Parathyroid adenoma (tissue), 2 donors: ENCODE data around the gene EGFLAM.
A peak's percentile ranks its signal among the peaks of the same experiment; 100 is the strongest.

Source experiments
- H2AFZ ChIP-seq: fragments of 300-600 bp; sonication (generic); one replicate; pipeline ENCODE4 v1.7.0; 2017; ENCODE audit warnings: antibody characterized with exemption, mild to moderate bottlenecking
- H3K27ac ChIP-seq: fragments of 300-600 bp; sonication (generic); one replicate; pipeline ENCODE4 v1.7.0; 2017
- H3K27me3 ChIP-seq: fragments of 300-600 bp; sonication (generic); one replicate; pipeline ENCODE4 v1.7.0; 2017; ENCODE audit warnings: low read length; ENCODE audit not compliant: control insufficient read depth, insufficient read depth
- H3K36me3 ChIP-seq: fragments of 300-600 bp; sonication (generic); one replicate; pipeline ENCODE4 v1.7.0; 2017; ENCODE audit warnings: low read length; ENCODE audit not compliant: control insufficient read depth, insufficient read depth
- H3K4me1 ChIP-seq: fragments of 300-600 bp; sonication (generic); one replicate; pipeline ENCODE4 v1.7.0; 2017; ENCODE audit warnings: control low read depth
- H3K4me2 ChIP-seq: fragments of 300-600 bp; sonication (generic); one replicate; pipeline ENCODE4 v1.7.0; 2017; ENCODE audit warnings: low read length
- H3K4me3 ChIP-seq: fragments of 300-600 bp; sonication (generic); one replicate; pipeline ENCODE4 v1.7.0; 2017; ENCODE audit warnings: low read depth, low read length
- H3K79me2 ChIP-seq: fragments of 300-600 bp; sonication (generic); one replicate; pipeline ENCODE4 v1.7.0; 2017; ENCODE audit warnings: control low read depth
- H3K9ac ChIP-seq: fragments of 300-600 bp; sonication (generic); one replicate; pipeline ENCODE4 v1.7.0; 2017; ENCODE audit warnings: mild to moderate bottlenecking
- H3K9me3 ChIP-seq: fragments of 300-600 bp; sonication (generic); one replicate; pipeline ENCODE4 v1.7.0; 2017; ENCODE audit warnings: low read length; ENCODE audit not compliant: control insufficient read depth
- TF ChIP-seq, protein P1 (sequence below): fragments of 300-600 bp; sonication (generic); IDR thresholded peaks from one replicate; pipeline ENCODE4 v1.7.0; 2017; ENCODE audit warnings: antibody characterized with exemption, mild to moderate bottlenecking
- donor health status: primary hyperparathyroidism.

The EGFLAM gene

DNA sequence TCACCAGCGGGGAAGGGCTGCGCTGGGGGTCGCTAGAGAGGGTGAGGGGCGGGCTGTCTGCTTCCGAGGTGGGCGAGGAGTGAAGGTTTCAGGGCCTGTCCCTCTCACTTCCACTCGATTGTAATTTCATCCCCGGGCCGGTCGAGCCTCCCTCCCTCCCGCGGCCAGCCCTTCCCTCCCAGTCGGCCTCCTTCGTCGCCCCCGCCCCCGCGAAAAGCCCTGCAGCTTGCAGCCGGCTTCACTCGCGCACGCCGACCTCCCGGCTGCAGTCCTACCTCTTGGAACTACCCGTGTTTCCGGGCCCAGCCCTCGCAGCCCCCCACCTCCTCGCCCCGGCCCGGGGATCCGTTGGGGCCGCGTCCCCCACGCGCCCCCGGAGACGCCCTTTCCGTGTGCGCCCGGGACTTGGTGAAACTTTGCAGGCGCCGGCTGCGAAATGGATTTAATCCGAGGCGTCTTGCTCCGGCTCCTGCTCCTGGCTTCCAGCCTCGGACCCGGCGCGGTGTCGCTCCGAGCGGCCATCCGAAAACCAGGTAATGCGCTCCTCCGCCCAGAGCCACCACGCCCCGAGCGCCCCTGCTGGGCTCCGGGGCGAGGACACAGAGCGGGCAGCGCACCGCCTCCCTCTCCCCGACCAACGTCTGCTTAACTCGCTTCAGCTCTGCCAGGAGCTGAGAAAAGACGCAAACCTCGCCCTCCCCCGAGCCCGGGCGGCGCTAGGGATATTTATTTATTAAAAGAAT is at the start of gene EGFLAM:
EGFLAM (plus strand) TSS at position 241 of the 743 bp plus-strand sequence; CDS start at position 437, 196 bp downstream.
- Histone ChIP-seq H2AFZ (peak within 1 kb of the TSS; percentile 70), H3K36me3 (no peaks in the 10 kb centered on the region), H3K9ac (no peak within 1 kb of the TSS), H3K27me3 (peaks cover 6% of the 10 kb centered on the region), H3K79me2 (no peaks in the 10 kb centered on the region), H3K4me3 (peak within 1 kb of the TSS; percentile 36), H3K27ac (no peak within 1 kb of the TSS), H3K4me1 (no peaks in the 10 kb centered on the region), H3K9me3 (no peaks in the 10 kb centered on the region), H3K4me2 (peak within 1 kb of the TSS; percentile 56)
- TF ChIP-seq, protein P1, sequence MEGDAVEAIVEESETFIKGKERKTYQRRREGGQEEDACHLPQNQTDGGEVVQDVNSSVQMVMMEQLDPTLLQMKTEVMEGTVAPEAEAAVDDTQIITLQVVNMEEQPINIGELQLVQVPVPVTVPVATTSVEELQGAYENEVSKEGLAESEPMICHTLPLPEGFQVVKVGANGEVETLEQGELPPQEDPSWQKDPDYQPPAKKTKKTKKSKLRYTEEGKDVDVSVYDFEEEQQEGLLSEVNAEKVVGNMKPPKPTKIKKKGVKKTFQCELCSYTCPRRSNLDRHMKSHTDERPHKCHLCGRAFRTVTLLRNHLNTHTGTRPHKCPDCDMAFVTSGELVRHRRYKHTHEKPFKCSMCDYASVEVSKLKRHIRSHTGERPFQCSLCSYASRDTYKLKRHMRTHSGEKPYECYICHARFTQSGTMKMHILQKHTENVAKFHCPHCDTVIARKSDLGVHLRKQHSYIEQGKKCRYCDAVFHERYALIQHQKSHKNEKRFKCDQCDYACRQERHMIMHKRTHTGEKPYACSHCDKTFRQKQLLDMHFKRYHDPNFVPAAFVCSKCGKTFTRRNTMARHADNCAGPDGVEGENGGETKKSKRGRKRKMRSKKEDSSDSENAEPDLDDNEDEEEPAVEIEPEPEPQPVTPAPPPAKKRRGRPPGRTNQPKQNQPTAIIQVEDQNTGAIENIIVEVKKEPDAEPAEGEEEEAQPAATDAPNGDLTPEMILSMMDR, result no peak

DNA sequence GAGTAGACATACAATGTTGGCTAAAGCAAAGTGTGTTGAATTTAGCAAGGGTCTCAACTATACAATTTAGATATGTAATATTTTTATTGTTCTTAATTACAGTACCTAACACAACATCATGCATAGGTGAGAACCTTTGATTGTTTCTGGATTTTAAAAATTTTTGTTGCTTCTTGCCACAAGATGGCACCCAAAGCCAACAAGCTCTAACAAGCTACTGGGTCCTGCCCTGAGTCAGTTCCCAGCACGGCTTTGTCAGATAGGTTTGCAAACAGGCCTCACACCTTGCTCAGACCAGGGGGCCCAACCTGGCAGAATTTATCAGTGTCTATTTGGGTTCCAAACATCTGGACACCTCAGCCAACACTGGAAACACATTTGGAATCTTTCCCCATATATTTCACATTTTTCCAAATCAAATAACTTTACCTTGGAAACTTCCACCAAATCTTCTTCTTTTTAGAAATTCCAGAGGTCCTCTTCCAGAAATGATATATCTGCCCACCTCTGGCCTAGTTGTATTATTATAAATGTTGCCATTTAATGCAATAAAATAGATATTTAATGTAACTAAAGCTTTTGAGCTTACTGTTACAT is 49.5 kb upstream of the EGFLAM start:
- Histone ChIP-seq H2AFZ (no peak overlapping the region), H3K27me3 (no peaks in the 10 kb centered on the region), H3K27ac (no peak overlapping the region), H3K4me3 (no peak overlapping the region), H3K9ac (no peak overlapping the region), H3K36me3 (no peaks in the 10 kb centered on the region), H3K79me2 (no peaks in the 10 kb centered on the region), H3K9me3 (no peaks in the 10 kb centered on the region), H3K4me2 (no peak overlapping the region), H3K4me1 (no peaks in the 10 kb centered on the region)
- TF ChIP-seq, protein P1, result no peak

DNA sequence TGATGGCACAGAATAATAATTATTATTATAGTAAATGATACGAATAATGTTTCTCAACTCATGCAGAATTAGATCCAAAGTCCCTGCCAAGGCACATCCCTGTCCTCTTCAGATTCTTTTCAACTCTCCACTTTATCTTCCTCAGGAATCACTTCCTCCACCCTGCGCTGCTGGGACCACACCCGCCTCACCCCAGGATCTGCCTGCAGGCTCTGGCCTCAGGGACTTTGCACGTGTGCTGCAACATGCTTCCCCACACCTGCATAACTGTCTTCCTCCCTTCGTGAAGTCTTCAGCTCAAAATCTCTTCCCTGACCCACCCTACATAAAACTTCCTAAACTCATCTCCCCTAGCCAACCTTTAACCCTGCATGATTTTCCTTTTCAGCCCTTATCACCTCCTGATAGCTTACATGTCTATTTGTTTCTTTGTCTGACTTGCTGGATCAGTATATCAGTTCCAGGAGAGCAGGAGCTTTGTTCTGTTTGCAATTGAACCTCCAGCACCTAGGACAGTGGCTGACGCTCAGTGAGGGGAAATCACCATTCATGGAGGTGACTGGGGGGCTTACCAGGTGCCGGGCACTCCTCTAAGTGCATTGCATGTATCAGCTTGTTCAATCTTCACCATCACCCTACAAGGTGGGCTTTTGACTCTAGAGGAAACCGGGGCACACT is 47.5 kb upstream of the EGFLAM start:
- no peak overlapping the region for H3K9ac ChIP-seq
- no peak overlapping the region for H2AFZ ChIP-seq
- H3K4me3 ChIP-seq, result no peak overlapping the region
- TF ChIP-seq, protein P1, result no peak
- H3K9me3 ChIP-seq, result no peaks in the 10 kb centered on the region
- no peaks in the 10 kb centered on the region for H3K36me3 ChIP-seq
- H3K4me1 ChIP-seq, result no peaks in the 10 kb centered on the region
- H3K27ac ChIP-seq, result no peak overlapping the region
- H3K79me2 ChIP-seq, result no peaks in the 10 kb centered on the region
- no peak overlapping the region for H3K4me2 ChIP-seq
- no peaks in the 10 kb centered on the region for H3K27me3 ChIP-seq

DNA sequence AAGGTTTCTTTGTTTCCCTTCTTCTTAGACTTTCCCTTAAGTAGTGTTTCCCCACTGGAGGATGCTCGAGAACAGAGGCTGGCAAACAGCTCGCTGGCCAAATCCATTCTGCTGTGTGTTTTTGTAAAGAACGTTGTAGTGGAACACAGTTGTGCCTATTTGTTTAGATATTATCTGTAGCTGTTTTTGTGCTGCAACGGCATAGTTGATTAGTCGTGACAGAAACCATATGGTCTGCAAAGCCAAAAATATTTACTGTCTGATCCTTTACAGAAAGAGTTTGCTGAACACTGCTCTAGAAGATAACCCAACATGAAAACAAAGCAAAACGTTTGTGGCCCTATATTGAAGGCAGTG is 47.0 kb upstream of the EGFLAM start:
- H3K27ac ChIP-seq, result no peak overlapping the region
- TF ChIP-seq, protein P1, result no peak
- H3K79me2 ChIP-seq, result no peaks in the 10 kb centered on the region
- no peak overlapping the region for H3K9ac ChIP-seq
- H3K4me3 ChIP-seq, result no peak overlapping the region
- no peaks in the 10 kb centered on the region for H3K27me3 ChIP-seq
- no peaks in the 10 kb centered on the region for H3K4me1 ChIP-seq
- no peak overlapping the region for H3K4me2 ChIP-seq
- H2AFZ ChIP-seq, result no peak overlapping the region
- H3K9me3 ChIP-seq, result no peaks in the 10 kb centered on the region
- no peaks in the 10 kb centered on the region for H3K36me3 ChIP-seq
